AG04449 (cell line): Measurements from ENCODE around the gene SORBS2.

Experiments
- CTCF ChIA-PET: fragments of 350-600 bp; formaldehyde crosslinking; extraction: SDS; loops from one replicate; lab custom pipeline; 2021; ENCODE audit warnings: antibody characterized with exemption; lab: Yijun Ruan, JAX
- POLR2A ChIA-PET: fragments of 400-600, 350-600 bp; formaldehyde crosslinking; extraction: SDS; loops from one replicate; lab custom pipeline; 2020; ENCODE audit warnings: antibody characterized with exemption, inconsistent platforms; lab: Yijun Ruan, JAX
- DNase-seq: peaks from one replicate; pipeline ENCODE4 v3.0.0-alpha.2; 2010; ENCODE audit warnings: low read depth, low spot score
- H3K4me3 ChIP-seq: 2 replicates; pipeline ENCODE4 v1.5.1; 2011; ENCODE audit warnings: low read depth, mild to moderate bottlenecking, control low read depth, low read length
- TF ChIP-seq, protein P1 (sequence below): IDR thresholded peaks from one replicate; pipeline ENCODE4 v1.5.1; 2011; ENCODE audit warnings: mild to moderate bottlenecking, moderate library complexity, low read length, control low read depth, inconsistent platforms; ENCODE audit not compliant: insufficient read depth; ENCODE audit errors: missing control alignments

The SORBS2 gene

DNA sequence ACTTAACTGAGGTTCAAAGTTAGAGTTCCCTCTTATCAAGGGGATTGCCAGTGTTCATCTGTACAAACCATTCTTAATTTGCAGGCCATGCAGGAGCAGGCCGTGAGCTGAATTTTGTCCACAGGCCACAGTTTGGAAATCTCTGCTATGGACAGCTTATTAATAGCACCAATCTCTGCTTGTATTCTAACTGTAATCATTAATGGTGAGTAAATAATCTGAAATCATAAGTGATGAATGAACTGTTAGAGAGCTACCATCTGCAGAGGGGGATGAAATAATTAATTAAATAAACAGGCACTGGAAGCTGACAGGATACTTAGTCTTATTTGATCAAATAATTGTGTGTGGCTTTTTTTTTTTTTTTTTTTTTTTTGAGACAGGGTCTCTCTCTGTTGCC is 228.2 kb downstream of the SORBS2 start:
- DNase-seq: no peak
- H3K4me3 ChIP-seq: no peak overlapping the region
- TF ChIP-seq, protein P1, sequence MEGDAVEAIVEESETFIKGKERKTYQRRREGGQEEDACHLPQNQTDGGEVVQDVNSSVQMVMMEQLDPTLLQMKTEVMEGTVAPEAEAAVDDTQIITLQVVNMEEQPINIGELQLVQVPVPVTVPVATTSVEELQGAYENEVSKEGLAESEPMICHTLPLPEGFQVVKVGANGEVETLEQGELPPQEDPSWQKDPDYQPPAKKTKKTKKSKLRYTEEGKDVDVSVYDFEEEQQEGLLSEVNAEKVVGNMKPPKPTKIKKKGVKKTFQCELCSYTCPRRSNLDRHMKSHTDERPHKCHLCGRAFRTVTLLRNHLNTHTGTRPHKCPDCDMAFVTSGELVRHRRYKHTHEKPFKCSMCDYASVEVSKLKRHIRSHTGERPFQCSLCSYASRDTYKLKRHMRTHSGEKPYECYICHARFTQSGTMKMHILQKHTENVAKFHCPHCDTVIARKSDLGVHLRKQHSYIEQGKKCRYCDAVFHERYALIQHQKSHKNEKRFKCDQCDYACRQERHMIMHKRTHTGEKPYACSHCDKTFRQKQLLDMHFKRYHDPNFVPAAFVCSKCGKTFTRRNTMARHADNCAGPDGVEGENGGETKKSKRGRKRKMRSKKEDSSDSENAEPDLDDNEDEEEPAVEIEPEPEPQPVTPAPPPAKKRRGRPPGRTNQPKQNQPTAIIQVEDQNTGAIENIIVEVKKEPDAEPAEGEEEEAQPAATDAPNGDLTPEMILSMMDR: no peak
- ChIA-PET POLR2A (no interaction called here), CTCF (interaction anchor here (3.8 kb wide), 1 partner anchor 14 kb away, joined by 29 read pairs; no protein-coding TSS in a partner anchor)

DNA sequence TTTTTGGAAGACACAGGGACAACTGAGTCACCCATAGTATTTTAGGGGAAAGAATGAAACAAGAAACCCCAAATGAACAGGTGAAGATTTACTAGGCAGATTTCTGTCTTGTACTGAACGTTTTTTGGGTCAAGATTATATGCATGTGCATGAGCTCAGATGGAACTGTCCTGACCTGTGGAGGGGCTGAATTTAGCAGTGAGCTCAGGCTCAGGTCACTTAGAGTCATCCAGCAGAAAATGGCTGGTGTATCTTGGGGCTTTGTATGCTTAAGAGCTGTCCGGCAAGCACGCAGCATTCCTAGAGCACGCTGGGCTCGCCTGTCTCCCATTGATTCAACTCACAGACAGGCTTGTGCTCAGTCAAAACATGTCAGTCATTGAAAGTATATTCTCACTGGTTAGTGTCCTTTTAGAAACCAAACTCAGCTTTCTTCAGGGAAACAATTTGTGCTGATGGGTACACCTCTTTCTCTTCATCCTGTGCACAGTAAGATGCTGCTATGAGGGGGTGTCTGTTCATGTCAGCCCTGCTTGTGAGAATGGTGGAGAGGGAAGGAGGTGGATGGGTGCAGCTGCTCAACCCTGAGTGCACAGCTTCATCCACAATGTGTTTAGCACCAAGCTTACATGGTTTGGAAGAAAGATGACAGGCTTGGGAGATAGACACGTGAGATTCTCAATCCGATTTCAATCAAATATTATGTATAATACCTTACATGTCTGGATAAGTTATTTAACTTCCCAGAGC is 229.2 kb downstream of the SORBS2 start:
- CTCF ChIA-PET: interaction anchor here (1.0 to 2.0 kb wide), 3 partner anchors 9 to 16 kb away, joined by 3 to 5 read pairs (median 4); no protein-coding TSS in a partner anchor
- DNase-seq: no peak
- TF ChIP-seq, protein P1: no peak
- POLR2A ChIA-PET: no interaction called here
- no peak overlapping the region for H3K4me3 ChIP-seq

DNA sequence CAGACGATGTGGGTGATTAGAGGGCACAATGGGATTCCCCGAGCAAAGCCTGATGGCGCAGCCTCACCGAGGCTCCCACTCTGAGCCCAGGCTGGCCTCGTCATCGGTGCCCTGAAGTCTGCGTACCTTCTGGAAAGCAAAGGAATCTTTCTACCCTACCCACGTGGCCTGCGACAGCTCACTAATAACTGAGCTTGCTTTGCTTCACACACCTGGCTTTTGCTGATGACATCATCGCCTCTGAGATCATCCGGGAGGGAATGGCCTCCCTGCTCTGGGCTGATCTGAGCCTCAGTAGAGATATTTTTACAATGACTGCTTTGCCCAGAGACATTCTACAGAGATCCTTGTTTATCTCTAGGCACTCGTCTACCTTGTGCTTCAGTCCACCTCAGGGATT is 231.3 kb downstream of the SORBS2 start:
- DNase-seq: no peak
- H3K4me3 ChIP-seq: no peak overlapping the region
- CTCF ChIA-PET: no interaction called here
- TF ChIP-seq, protein P1: no peak
- POLR2A ChIA-PET: no interaction called here

DNA sequence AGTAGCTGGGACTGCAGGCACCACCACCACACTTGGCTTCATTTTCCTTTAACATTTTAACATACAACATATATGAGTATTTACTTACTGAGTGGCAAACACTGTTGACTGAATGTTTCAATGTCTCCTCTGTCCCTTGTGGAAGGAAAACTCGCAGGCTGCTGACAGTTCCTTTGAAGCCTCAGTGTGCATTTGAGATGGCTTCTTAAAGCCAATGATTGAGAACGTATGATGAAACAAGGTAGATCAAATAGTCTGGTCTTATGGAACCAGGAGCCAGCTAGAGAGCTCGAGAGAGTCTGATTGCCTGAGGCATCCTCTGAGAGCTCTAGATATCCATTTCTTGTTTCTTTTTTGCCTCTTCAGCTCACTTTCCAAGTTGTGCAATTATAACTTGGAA is 233.7 kb downstream of the SORBS2 start:
- H3K4me3 ChIP-seq: no peak overlapping the region
- CTCF ChIA-PET: interaction anchor here (3.4 kb wide), 1 partner anchor 20 kb away, joined by 25 read pairs; no protein-coding TSS in a partner anchor
- TF ChIP-seq, protein P1: no peak
- POLR2A ChIA-PET: no interaction called here
- DNase-seq: no peak

DNA sequence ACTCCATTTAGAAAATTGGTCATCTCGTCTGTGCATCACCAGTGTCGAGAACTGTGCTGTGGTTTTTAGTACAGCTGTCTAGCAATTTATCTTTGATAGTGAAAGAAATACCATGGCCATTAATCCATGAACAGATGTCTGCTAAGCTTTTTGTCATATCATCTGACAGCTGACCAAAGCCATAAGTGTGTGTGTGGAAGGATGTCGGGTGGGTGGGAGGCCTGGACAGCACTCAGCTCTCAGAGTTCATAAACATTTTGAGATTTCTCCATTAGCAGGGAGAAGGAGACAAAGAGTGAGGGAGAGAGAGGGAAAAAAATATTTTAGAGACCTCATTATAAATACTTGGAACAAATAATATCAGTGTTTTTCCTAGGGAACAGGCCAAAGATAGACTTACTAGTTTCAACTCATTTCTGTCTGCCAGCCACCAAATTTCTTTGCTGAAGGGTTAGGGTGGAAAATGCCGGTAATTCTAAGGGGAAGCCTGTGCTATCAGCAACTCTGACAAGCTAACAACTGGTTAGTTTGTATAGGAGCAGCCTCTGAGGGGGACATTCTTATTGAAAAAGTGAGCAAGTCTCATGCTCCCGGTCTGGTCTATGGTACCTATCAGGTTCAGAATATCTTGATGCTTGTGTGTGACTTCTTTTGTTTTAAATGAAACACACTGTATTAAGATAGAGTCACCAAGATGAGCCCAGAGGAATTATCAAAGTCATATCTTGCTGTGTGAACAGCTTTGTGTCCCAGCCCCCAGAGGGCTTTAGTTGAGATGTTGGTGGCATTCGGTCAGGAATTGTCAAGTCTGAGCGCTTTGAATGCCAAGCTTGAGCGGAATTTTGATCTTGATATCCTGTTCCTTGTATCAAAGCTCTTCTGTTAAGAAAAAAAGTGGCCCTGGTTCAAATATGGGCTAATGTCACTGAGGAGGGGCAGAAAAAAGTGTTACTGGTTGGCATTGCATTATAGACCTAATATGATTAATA is 234.7 kb downstream of the SORBS2 start:
- no peak overlapping the region for H3K4me3 ChIP-seq
- TF ChIP-seq, protein P1: no peak
- ChIA-PET POLR2A (no interaction called here), CTCF (interaction anchor here (1.7 to 3.4 kb wide), 2 partner anchors 18 to 21 kb away, joined by 7 to 25 read pairs; no protein-coding TSS in a partner anchor)
- DNase-seq: no peak
